ENCODE measurements around the gene SPAG6.
"Not testable (repeated sequence)": the region's sequence is repeated elsewhere in the genome, so short reads cannot be mapped to it uniquely, and the experiment has no call there.

Gene SPAG6

DNA sequence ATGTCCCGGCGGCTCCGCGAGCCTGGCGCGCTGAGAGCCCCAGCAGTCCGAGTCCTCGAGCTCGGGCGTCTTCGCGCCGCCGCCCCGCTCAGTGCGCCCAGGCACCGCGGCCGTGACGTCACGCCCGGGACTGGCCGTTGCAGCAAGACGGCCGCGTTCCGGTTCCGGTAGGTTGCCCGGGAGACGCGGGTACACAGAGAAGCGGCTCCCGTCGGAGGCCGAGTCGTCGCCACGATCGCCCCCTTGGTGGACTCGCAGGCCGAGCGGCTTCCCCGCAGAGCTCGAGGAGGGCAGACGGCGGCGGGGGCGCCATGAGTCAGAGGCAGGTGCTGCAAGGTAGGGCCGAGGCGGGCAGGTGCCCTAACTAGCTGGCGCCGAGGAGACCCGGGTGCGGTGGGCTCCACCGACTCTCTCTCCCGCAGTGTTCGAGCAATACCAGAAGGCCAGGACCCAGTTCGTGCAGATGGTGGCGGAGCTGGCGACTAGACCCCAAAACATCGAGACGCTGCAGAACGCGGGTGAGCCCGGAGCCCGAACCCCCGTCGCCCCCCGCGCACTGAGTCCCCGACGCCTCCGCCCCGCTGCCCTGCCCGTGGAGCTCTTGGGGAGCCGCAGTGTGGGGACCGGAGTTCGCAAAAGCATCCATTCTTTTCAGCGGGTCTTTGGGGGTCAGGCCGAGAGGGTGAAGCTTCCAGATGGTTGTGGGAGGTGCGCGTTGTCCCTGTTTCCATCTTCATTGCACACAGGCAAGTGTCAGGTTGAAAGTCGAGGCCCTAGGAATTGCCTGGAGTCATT is at the start of gene SPAG6:
TSS of gene SPAG6 (plus strand) at position 196 of the 795 bp plus-strand sequence. CDS start at position 312, 116 bp downstream.
- DNase-seq (ENCODE audit: low spot score): peak; percentile 32

DNA sequence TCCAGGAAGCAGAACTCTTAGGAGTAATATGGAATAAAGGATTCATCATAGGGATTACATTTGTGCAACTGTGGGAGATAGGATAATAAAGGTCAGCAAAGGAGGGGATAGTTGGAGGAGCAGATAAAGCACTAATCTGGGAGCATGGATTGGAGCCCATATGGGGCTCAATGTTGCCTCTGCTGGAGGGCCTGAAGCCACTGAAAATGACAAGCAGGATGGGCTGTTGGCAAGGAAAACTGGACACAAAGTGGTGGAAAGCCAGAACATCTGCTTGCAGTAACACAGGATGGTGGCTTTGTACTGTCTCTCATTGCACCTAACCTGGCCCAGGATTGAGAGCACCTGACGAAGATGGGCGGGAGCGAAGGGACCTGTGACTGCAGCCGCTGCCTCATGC is 44.1 kb upstream of the SPAG6 start:
- DNase-seq (ENCODE audit: low spot score): no peak

DNA sequence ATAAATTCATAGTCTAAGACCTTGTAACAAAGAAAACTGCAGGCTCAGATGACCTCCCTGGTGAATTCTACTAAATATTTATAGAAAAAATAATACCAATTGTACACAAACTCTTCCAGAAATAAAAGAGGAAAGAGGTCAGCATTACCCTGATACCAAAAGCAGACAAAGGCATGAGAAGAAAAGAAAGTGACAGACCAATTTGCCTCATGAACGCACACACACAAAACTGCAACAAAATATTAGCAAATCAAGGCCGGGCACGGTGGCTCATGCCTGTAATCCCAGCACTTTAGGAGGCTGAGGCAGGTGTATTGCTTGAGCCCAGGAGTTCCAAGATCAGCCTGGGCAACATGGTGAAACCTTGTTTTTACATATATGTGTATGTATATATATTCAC is 41.8 kb upstream of the SPAG6 start:
- DNase-seq (ENCODE audit: low spot score): no peak

DNA sequence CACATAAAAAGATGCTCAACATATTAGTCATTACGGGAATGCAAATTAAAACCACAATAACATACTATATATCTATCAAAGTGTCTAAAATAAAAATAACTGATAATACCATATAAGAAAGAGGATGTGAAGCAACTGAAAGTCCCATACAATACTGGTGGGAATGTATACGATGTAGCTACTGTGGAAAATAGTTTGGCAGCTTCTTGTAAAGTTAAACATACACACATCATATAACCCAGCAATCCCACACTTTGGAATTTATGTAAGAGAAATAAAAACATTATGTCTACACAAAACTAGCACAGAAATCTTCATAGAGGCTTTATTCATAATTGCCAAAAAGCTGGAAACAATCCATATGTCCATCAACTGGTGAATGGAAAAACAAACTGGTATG is 39.6 kb upstream of the SPAG6 start:
- DNase-seq (ENCODE audit: low spot score): no peak

DNA sequence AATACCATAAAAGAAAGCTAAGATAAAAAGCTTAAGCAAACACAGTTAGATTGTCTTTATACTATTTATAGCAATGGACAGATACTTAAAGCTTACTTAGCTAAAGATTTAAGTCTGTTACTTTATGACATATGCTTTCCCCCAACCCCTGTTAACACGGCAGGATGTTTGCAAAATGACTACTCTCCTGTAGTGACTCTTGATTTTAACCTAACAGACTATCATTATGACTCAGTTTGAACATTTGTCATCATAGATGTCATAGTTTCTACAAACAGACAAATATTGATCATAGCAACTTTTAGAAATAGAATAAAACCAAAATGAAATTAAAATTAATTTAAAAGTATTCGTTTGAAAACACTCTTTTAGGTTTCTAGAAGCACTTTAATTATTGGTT is 36.9 kb upstream of the SPAG6 start:
- DNase-seq (ENCODE audit: low spot score): no peak

DNA sequence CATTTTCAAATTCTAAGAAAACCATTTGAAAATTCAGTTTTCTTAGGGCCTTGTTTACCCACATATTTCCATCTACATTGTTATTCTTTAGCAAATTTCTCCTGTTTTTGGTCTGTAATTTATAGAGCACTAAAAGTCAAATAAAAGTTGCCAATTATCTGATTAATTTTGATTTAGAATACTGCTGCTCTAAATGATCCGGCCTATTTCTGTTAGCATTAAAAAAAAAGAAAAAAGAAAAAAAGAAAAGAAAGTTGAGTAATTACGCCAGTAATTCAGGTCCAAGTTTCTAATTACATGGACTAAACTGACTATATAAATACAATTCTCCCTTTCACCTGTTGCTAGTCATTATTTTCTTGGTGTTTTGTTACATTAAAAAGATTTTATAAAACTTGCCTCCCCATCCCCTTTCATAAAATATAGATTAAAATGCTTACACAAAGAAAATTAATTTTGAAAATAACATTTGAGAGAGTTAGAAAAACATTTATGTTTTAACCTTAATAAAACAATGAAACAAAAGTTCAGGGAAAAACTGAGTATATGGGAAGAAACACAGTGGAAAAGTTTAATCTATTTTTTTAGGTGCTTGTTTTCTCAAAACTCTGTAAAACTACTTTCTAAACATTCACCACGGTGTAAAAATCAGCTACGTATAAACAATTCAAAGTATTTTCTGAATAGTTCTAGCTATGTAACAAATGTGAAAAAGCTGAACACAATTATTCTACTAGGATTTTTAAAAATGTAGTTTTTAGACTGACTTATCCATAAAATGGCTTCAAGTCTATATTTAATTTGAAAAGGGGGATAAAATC is 35.9 kb upstream of the SPAG6 start:
- DNase-seq (ENCODE audit: low spot score): no peak

DNA sequence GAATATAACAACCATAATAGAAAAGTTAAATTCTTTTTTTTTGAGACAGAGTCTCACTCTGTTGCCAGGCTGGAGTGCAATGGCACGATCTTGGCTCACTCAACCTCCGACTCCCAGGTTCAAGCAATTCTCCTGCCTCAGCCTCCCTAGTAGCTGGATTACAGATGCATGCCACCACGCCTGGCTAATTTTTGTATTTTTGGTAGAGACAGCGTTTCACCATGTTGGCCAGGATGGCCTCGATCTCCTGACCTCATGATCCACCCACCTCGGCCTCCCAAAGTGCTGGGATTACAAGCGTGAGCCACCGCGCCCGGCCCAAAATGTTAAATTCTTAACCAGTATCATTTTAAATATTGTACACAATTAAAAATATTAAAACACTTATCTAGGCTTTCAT is 35.3 kb upstream of the SPAG6 start:
- not testable (repeated sequence) for DNase-seq (ENCODE audit: low spot score)

DNA sequence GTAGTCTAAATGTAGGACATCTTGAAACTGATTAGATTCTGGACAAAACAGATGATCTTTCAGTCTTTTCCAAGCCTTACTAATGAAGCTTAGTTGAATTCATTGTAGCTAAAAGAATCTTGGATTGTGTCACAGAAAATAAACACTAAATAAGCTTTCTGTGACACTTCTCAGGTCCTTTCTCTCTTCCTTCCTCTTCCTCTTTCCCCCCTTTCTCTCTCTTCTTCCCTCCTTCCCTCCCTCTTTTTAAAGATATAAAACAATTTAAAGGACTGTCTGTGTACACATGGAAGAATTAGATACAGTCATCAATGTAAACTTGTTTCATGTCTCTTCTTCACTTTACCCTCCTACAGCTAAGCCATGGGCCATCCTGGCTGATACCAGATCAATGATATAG is 34.4 kb upstream of the SPAG6 start:
- no peak for DNase-seq (ENCODE audit: low spot score)

DNA sequence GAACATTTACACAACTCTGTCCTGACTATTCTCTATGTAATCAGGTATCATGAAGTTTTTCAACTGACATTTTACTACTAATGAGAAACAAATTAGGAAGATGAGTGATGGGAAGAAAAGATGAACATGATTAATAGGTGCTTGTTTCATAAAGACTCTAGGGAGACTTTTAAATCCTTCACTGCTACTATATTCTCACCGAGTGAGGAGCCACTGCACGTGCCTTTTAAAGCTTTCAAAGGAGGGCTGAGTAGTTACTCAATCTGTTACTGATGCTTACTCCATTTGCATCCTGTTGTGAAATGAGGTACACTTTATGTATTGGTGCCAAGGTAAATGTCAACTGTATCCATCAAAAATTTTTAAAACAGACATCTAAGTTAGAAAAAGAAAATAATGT is 30.4 kb upstream of the SPAG6 start:
- no peak for DNase-seq (ENCODE audit: low spot score)

DNA sequence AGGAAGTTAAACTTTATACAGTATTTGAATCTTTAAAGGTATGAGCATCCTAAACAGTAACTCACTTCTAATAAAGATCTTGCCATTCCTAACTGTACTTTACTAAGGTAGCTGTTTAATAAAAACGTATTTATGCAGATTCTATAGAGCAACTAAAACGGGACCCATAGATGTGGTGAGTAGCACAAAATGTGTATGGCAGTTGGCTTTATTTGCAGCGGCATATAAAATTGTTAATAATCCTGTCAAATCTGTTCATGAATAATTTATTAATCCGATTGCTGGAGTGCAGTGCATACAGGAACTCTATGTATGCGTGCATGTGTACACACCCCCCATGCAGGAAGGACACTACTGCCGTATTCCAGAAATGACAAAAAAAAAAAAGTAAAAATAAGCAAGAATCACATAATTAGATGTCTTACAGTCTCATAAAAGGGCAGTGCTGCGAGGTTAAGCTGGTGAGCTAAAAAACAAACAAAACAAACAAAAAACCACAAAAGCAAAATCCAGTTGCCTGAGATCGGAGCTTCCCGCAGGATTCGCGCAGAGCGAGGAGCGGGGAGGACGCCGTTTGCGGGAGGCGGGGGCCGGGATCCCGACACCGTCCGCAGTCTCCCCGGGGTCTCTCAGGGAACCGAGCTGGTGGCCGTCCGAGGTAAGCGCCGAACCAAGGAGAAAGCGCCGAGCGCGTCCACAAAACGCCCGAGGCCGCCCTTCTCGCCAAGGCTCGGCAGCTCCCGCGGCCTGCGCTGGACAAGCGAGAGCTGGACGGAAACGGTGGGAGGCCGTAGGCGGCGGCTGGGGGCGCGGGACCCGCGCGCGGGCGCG is 29.6 kb upstream of the SPAG6 start:
- DNase-seq (ENCODE audit: low spot score): no peak

DNA sequence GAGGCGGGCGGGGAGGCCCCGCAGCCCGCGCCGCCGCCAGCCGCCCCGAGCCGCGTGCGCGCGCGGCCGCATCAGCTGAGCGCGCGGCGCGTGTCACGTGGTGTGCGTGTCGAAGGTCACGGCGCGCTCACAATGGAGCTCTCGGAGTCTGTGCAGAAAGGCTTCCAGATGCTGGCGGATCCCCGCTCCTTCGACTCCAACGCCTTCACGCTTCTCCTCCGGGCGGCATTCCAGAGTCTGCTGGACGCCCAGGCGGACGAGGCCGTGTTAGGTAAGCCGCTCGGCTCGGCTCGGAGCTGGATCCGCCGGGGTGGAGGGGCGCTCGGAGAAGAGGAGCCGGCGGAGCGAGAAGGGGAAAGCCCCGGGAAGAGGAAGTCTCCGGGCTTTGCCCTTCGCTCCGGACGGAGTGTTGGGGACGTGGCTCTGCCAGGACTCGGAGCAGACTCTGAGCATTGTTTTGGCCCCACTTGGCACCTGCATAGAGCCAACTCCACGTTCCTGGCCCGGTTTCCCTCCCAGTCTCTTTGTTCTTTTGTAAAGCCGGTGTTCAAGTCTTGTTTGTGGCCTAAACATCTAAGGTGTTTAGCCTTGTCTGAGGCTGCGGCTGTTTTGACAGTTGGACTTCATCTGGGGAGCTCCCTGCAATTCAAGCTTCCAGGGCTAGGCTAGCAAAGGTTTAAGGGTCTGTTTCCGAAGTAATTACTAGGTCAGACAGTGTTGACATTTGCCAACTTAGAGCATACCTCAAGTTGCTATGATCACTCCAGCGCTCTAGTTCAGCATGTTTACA is 28.8 kb upstream of the SPAG6 start, which contains the start of gene COMMD3:
TSS of gene COMMD3 (plus strand) at position 103 of the 790 bp plus-strand sequence. CDS start at position 133, 30 bp downstream.
- DNase-seq (ENCODE audit: low spot score): peak; percentile 87

DNA sequence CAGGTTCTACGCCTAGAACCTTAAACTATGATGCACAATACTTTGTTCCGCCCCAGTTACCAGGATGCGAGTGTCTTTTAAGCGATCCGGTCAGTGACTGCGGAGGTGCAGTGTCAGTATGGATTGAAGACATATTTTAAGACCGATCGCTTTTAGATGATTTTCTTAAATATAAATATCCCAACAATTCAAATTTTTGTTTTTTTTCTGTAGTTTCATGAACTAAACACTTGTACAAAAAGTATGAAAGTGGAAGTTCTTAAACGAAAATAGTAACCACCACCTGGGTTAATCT is 28.3 kb upstream of the SPAG6 start:
- DNase-seq (ENCODE audit: low spot score): no peak

DNA sequence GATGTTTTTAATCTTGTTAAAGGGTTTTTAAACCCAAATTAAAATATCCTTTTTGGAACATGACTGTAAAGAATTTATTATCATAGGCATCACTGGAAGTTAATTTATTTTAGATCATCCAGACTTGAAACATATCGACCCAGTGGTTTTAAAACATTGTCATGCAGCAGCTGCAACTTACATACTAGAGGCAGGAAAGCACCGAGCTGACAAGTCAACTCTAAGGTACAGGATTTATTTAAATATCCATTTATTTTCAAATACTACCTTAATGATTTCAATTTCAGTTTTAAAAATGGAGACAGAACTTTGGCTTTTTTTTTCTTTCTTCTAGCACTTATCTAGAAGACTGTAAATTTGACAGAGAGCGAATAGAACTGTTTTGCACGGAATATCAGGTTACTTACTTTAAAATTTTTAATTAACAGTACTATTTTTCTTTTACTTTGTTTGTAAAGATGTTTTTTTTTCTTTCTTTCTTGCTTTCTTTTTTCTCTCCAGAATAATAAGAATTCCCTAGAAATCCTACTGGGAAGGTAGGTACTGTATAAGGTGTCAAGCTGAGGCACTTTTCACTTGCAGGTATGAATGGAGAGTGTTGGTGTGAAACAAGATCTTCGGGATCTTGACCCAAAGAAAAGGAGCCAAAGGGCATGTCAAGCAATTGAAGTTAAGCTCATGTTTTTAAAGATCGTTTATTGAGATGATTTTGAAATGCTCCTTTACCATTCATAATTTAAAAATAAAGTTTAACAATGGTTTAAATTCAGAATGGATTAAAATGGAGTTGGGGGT is 27.3 kb upstream of the SPAG6 start:
- peak; percentile 44 for DNase-seq (ENCODE audit: low spot score)

DNA sequence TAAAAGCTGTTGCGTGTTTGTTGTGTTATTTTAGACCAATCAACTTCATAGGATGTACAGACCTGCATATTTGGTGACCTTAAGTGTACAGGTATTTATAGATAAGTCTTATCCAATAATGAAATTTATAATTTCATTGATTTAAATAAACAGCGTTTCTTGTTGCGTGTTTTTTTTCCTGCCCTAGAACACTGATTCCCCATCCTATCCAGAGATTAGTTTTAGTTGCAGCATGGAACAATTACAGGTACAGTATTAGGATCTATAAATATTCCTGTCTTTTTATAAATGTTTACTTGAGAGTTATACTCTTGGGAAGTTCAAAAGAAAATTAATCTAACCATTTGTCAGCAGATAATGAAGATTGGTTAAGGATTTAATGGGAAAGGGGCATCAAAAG is 26.5 kb upstream of the SPAG6 start:
- DNase-seq (ENCODE audit: low spot score): no peak

DNA sequence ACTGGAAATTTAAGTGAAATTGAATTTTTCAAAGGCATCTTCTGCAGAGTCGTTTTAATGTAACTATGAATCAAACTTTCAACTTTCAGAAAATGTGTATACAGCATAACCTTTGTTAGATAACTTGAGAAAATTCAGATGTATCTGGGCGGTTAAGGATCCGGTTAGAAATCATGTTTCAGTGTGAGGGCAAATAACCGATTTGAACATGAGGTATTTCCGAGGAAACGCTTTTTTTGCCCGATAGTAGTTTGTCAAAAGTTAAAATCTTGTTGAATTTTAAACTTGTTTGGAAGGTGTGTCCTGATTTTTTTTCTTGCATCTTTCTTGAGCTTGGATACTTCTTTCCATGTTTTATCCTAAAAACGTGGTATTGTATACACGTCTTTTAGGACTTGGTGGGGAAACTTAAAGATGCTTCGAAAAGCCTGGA is 25.7 kb upstream of the SPAG6 start:
- peak; percentile 24 for DNase-seq (ENCODE audit: low spot score)

DNA sequence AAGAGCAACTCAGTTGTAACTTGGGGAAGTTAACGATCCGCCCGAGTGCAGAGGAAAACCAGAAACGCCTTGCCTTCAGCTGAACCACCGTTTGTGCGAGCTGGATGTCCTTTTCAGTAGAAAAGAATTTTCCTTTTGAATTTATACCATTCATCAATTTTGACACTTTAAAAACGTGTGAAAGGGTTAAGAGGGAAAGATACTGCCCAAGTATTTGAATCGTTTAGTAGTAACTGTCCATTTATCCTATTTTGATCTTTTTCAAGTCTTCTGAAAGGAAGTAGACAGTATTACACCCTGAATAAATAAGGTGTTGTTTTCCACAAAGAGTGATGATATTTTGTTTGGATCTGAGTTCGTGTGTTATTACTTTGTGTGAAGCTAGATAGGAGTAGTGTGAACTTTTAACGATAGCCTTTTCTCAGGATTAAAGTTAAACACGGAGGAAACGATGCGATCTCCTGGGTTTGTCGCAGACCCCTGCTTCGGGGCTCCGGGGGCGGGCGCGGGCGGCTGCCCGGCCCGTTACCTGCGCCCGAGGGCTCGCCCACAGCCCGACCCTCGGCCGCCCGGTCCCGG is 25.2 kb upstream of the SPAG6 start:
- peak; percentile 43 for DNase-seq (ENCODE audit: low spot score)

DNA sequence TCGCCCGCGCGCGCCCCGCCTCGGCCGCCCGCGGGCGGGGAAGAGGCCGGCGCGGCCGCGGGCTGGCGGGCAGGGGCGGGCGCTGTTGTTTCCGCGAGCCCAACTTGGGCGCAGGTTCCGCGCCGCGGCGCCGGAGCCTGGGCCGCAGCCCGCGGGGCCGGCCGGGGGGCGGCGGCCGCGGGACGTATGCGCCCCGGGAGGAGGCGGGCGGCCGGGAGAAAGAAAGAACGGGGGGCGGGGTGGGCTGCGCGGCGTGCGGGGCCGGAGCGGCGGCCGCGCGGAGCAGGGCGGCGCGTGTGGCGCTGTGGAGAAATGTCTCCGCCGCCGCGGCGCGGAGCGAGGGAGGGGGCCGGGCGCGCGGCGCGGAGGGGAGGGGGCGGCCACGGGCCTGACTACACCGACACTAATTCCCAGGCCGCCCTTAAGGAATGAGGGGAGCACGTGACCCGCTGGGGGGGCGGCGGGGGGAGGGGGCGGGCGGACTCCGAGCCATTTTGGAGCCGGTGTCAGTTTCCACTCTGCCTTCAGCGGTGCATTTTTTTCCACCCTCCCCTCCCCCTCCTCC is 24.6 kb upstream of the SPAG6 start, which contains the start of gene BMI1:
TSS of gene BMI1 (plus strand) at position 509 of the 565 bp plus-strand sequence. CDS start 5,351 bp downstream, outside the sequence.
- peak; percentile 63 for DNase-seq (ENCODE audit: low spot score)

DNA sequence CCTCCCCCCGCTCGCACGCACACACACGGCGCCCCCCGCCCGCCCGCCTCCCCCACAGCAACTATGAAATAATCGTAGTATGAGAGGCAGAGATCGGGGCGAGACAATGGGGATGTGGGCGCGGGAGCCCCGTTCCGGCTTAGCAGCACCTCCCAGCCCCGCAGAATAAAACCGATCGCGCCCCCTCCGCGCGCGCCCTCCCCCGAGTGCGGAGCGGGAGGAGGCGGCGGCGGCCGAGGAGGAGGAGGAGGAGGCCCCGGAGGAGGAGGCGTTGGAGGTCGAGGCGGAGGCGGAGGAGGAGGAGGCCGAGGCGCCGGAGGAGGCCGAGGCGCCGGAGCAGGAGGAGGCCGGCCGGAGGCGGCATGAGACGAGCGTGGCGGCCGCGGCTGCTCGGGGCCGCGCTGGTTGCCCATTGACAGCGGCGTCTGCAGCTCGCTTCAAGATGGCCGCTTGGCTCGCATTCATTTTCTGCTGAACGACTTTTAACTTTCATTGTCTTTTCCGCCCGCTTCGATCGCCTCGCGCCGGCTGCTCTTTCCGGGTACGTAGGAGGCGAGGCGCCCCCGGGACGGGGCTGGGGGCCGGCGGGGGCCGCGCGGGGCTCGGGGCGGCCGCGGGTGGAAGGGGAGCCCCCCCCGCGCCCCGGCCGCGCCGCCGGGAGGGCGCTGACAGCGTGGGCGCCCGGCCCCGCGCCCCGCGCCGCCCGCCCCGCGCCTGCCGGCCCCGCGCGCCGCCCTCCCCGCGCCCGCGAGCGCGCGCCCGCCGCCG is 24.0 kb upstream of the SPAG6 start:
- peak; percentile 60 for DNase-seq (ENCODE audit: low spot score)

Measured in hematopoietic multipotent progenitor cell treated with erythropoietin and hydrocortisone succinate and interleukin-3 and kit ligand, for 17 days (in vitro differentiated cells).